Measurements from ENCODE around the gene LSM14A. TPM values are rescaled to one million over a fixed set of nuclear protein-coding genes. Genes with fewer than 3 reads are reported as not detected.

LSM14A gene
- total RNA-seq, 1 donor from 2014 or later: 107 TPM

DNA sequence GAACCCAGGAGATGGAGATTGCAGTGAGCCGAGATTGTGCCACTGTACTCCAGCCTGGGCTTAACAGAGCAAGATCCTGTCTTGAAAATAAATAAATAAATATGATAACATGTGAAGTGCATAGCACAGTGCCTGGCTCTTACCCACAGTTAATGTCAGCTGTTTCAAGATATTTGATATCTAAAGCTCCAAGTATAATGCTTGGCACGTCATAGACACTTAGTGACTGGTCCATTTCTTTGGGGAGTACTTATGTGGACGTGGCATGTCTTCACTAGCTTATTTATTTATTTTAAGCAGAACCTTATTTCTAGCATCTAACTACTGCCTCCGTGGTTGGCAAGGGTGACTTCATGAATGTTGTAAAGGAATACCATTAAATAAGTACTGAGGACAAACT lies 100.8 kb downstream of the LSM14A start:
- Histone ChIP-seq H3K27ac (peak overlapping the region; percentile 95), H3K9me3 (no peaks in the 10 kb centered on the region), H3K4me1 (peaks cover 6 to 61% of the 10 kb centered on the region in 2 donors), H3K27me3 (no peaks in the 10 kb centered on the region), H3K36me3 (no peaks in the 10 kb centered on the region), H3K4me3 (no peak overlapping the region)
- no peak for DNase-seq (ENCODE audit: low spot score in 2 of 2)
- intact Hi-C loops (cut with DNase I): no loop called here
- TF ChIP-seq, protein P1, sequence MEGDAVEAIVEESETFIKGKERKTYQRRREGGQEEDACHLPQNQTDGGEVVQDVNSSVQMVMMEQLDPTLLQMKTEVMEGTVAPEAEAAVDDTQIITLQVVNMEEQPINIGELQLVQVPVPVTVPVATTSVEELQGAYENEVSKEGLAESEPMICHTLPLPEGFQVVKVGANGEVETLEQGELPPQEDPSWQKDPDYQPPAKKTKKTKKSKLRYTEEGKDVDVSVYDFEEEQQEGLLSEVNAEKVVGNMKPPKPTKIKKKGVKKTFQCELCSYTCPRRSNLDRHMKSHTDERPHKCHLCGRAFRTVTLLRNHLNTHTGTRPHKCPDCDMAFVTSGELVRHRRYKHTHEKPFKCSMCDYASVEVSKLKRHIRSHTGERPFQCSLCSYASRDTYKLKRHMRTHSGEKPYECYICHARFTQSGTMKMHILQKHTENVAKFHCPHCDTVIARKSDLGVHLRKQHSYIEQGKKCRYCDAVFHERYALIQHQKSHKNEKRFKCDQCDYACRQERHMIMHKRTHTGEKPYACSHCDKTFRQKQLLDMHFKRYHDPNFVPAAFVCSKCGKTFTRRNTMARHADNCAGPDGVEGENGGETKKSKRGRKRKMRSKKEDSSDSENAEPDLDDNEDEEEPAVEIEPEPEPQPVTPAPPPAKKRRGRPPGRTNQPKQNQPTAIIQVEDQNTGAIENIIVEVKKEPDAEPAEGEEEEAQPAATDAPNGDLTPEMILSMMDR (IDR thresholded peaks at IDR 0.05): no peak

DNA sequence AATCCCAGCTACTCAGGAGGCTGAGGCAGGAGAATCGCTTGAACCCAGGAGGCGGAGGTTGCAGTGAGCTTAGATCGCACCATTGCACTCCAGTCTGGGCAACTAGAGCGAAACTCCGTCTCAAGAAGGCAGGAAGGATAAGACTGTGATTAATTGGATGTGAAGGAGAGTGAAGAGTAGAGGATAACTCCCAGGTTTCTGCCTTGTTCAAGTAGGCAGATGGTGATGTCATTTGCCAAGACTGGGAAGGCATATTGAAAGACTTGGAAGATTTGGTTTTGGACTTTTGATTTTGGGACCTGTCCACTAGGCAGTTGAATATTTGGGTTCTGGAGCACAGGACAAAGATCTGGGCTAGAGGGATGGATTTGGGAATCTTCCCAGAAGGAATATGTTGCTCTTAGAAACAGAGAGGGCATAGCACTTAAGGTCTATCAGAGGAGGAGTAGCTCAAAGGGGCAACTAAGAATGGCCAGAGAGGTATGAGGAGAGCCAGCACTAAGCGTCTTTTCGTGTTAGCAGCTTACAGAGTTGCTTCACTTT lies 102.1 kb downstream of the LSM14A start:
- Histone ChIP-seq H3K9me3 (no peaks in the 10 kb centered on the region), H3K27me3 (no peaks in the 10 kb centered on the region), H3K27ac (peak overlapping the region; percentile 95), H3K4me1 (peaks cover 6 to 54% of the 10 kb centered on the region in 2 donors), H3K36me3 (no peaks in the 10 kb centered on the region), H3K4me3 (peak overlapping the region; percentile 14 to 29)
- TF ChIP-seq, protein P1 (IDR thresholded peaks at IDR 0.05): no peak
- DNase-seq (ENCODE audit: low spot score in 2 of 2): no peak
- intact Hi-C loops (cut with DNase I): no loop called here

GRCh38 chr19:34274827-34275625 lies 102.7 kb downstream of the LSM14A start:
- intact Hi-C loops (cut with DNase I): loop anchor here (5.0 kb wide), 1 partner anchor 42 kb away; no protein-coding TSS in a partner anchor
- Histone ChIP-seq H3K27ac (peak overlapping the region; percentile 95), H3K4me3 (peak overlapping the region; percentile 14 to 29), H3K4me1 (peaks cover 6 to 50% of the 10 kb centered on the region in 2 donors), H3K9me3 (no peaks in the 10 kb centered on the region), H3K36me3 (no peaks in the 10 kb centered on the region), H3K27me3 (no peaks in the 10 kb centered on the region)
- TF ChIP-seq, protein P1 (IDR thresholded peaks at IDR 0.05): no peak
- DNase-seq (ENCODE audit: low spot score in 2 of 2): no peak

GRCh38 chr19:34275705-34276104 lies 103.4 kb downstream of the LSM14A start:
- no peaks in the 10 kb centered on the region for H3K36me3 ChIP-seq
- intact Hi-C loops (cut with DNase I): loop anchor here (5.0 kb wide), 1 partner anchor 42 kb away; no protein-coding TSS in a partner anchor
- H3K27me3 ChIP-seq: no peaks in the 10 kb centered on the region
- peak overlapping the region; percentile 95 for H3K27ac ChIP-seq
- DNase-seq (ENCODE audit: low spot score in 2 of 2): no peak
- H3K4me3 ChIP-seq: no peak overlapping the region
- peaks cover 3 to 45% of the 10 kb centered on the region in 2 donors for H3K4me1 ChIP-seq
- TF ChIP-seq, protein P1 (IDR thresholded peaks at IDR 0.05): no peak
- H3K9me3 ChIP-seq: no peaks in the 10 kb centered on the region

DNA sequence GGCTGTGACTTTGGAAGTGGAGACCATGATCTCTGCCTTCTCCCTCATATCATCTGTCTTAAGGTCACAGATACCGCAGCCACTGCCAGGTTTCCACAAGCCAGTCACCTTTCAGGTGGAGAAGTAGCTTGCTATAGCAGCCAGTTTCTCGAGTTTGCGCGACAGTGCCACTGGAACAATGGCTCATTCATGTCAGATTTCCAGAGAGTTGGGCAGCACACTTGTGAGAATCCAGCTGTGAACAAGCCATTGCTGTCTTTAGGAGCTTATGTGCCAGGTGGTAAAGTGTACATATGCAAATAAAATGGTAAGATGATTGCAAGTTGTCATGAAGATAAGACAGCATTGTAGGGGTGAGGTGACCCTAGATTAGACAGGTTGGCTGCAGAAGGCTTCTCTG lies 104.3 kb downstream of the LSM14A start:
- no peaks in the 10 kb centered on the region for H3K9me3 ChIP-seq
- H3K36me3 ChIP-seq: no peaks in the 10 kb centered on the region
- intact Hi-C loops (cut with DNase I): loop anchor here (5.0 kb wide), 1 partner anchor 41 kb away; no protein-coding TSS in a partner anchor
- no peaks in the 10 kb centered on the region for H3K27me3 ChIP-seq
- H3K4me1 ChIP-seq: peaks cover 3 to 39% of the 10 kb centered on the region in 2 donors
- H3K27ac ChIP-seq: peak overlapping the region; percentile 23 to 95
- TF ChIP-seq, protein P1 (IDR thresholded peaks at IDR 0.05): no peak
- DNase-seq (ENCODE audit: low spot score in 2 of 2): no peak
- H3K4me3 ChIP-seq: no peak overlapping the region

All from ascending aorta (tissue), 2 donors.